Astrocyte of the spinal cord (primary cell): ENCODE results near the gene TANGO2.

Experiments
- DNase-seq: peaks from one replicate; pipeline ENCODE4 v3.0.0; 2011; ENCODE audit warnings: low read depth, low spot score
- H3K4me3 ChIP-seq: 2 replicates; pipeline ENCODE4 v1.5.1; 2011; ENCODE audit warnings: low read depth, mild to moderate bottlenecking, low read length, moderate library complexity
- CTCF ChIP-seq: IDR thresholded peaks from 2 replicates; pipeline ENCODE4 v1.5.1; 2012; ENCODE audit warnings: low read depth, mild to moderate bottlenecking, low read length, inconsistent platforms
- in situ Hi-C: cut with HindIII; loops from 2 replicates; pipeline ENCODE4 v1.10.0; 2017; ENCODE audit warnings: low sequenced_read_pairs

TANGO2 gene

GRCh38 chr22:20044495-20045151, 23.7 kb downstream of the TANGO2 start:
- in situ Hi-C loops: no loop called here
- DNase-seq: no peak

GRCh38 chr22:20046730-20047129, 25.8 kb downstream of the TANGO2 start:
- no peak for TF ChIP-seq CTCF
- no peak overlapping the region for H3K4me3 ChIP-seq
- in situ Hi-C loops: no loop called here
- no peak for DNase-seq

More at GRCh38 chr22:20044495-20045151, 23.7 kb downstream of the TANGO2 start:
- TF ChIP-seq CTCF: no peak
- H3K4me3 ChIP-seq: no peak overlapping the region

- in situ Hi-C loops: no loop called here
- no peak for DNase-seq
- no peak overlapping the region for H3K4me3 ChIP-seq
- TF ChIP-seq CTCF: no peak
Observed at GRCh38 chr22:20051927-20052308, 31.0 kb downstream of the TANGO2 start.

GRCh38 chr22:20052309-20053259, 31.7 kb downstream of the TANGO2 start:
- no peak for DNase-seq
- TF ChIP-seq CTCF: no peak
- in situ Hi-C loops: no loop called here
- H3K4me3 ChIP-seq: no peak overlapping the region

GRCh38 chr22:20053407-20054033, 32.6 kb downstream of the TANGO2 start:
- no peak overlapping the region for H3K4me3 ChIP-seq
- in situ Hi-C loops: no loop called here
- TF ChIP-seq CTCF: no peak
- no peak for DNase-seq

GRCh38 chr22:20054034-20054427, 33.1 kb downstream of the TANGO2 start:
- no peak for TF ChIP-seq CTCF
- in situ Hi-C loops: no loop called here
- DNase-seq: no peak
- H3K4me3 ChIP-seq: no peak overlapping the region
